Renal cortical epithelial cell (primary cell): ENCODE measurements around the gene COL20A1. TPM values are rescaled to one million over a fixed set of nuclear protein-coding genes. Genes with fewer than 3 reads are reported as not detected.

Experiments used
- DNase-seq: peaks from one replicate; pipeline ENCODE4 v3.0.0-alpha.2; 2011; ENCODE audit warnings: low read depth
- total RNA-seq: library from RNA; depleted of rRNA; stranded (reverse); fragments of >200 nt; gene quantifications from 2 replicates; pipeline ENCODE4 v1.2.3, GENCODE V29; 2014

The COL20A1 gene
- total RNA-seq, 1 donor from 2014 or later: not detected

DNA sequence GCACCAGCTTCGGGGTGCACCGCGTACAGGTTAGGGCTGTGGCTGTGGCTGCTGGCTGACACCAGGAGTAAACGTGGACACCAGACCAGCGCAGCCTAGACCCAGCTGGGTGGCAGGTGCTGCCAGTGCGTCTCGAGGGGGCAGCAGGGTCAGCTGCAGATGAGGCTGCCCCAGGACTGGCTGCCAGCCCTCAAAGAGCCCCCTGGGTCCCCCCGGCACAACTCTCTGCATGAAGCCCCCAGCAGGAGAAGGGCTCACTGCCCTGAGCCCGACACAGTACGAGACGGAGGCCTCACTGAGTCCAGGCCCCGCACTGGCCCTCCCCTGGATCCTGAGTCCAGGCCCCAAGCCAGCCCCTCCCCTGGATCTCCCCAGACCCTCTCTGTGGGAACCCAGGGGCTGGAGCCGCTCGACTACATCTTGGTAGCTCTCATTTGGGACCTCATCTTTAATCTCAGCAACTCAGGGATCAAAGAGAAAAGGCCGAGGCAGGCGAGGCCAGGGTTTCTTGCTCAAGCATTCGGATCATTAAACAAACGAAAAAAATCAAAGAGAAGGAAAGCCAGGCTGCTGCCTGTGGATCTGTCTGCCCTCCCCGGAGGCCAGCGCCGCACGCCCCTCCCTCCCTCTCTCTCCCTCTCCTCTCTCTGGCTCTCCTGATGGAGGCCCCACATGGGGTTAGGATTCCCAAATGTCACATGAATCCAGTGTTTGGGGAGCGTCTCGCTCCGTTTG, 31.8 kb upstream of the COL20A1 start:
- DNase-seq: no peak

GRCh38 chr20:63261795-63262528, 31.0 kb upstream of the COL20A1 start:
- DNase-seq: no peak

DNA sequence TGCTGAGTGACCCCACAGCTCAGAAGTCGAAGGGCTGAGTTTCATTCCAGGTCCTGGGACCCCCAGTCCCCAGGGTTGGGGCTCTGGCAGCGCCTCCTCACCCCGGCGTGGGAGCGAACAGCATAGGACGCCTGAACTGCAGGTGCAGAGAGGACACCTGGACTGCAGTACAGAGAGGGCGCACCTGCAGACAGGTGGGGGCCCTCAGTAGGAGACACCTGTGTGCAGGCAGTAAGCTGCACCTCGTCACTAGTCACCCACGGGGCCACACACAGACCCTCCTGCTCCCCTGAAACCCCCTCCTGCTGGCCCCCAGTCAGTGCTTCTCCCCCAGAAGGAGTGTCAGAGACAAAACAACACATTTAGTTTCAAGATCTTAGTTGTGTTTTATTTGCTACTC, 30.1 kb upstream of the COL20A1 start:
- no peak for DNase-seq

DNA sequence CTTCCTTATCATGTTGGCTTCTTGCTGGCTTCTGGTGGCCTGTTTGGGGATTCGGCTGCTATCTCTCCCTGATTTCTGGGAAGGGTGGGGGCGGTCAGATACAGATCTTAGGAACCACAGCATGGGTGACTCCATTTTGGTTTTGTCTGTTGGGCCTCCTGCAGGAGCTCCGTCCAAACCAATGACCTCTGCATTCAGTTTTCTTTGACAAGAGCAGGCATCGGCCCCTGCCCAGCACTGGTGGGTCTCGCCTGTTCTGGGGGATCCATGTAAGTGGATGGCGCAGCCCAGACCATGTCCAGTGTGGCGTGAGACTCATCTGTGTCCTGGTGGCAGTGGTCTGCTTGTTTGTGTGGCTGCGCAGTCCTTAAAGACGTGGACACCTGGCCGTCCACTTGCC, 29.0 kb upstream of the COL20A1 start:
- DNase-seq: no peak

DNA sequence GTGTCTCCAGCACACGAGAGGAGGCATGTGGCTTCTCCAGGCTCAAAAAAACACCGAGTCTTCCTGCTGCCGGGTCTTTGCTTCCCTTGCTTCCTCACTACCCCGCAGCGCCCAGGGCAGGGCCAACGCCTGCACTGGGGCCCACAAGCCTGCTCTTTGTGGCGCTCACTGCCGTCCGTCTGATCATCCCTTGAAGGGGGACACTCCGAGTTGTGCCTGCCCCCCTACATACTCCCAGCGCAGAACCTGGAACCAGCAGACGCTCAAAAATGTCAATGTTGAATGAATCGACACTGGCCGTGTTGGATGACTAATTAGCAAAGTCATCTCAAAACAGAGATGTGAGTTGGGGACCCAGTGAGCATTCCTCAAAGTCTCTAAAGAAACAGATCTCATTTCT, 28.5 kb upstream of the COL20A1 start:
- DNase-seq: peak; percentile 14

- no peak for DNase-seq
These were observed 27.0 kb upstream of the COL20A1 start for GRCh38 chr20:63265891-63266515.

DNA sequence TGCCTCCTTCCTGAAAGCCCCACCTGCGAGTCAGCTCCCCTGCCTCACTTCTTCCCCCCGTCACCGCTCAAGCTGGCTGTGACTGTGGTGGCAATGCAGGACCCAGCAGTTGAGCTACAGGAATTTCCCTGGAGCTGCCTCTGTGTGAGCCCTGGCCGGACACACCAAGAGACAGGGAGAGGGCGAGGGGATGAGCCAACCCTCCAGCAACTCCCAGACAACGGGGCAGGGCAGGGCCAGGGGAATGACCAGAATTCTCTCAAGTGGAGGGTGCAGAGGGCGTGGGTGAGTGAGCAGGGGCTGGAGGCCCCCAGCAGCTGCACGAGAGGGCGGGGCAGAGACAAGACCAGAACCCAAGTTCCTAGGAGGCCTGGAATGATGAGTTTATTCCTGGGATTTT, 25.3 kb upstream of the COL20A1 start:
- DNase-seq: no peak

DNA sequence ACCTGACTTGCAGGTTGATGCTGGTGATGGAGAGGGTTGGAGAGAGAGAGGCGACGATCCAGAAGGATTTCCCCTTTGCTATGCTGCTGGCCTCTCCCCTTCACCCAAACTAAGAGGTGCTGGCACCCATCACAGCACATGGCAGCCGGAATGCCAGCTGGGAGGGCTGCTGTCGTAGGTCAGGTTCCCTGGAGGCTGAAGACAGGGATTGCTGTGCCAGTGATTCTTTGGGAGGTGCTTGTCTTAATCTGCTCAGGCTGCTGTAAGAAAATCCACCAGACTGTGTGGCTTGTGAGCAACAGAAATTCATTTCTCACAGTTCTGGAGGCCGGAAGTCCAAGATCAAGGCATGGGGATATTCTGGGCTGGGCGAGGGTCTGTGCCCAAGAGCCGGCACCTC, 24.7 kb upstream of the COL20A1 start:
- no peak for DNase-seq

DNA sequence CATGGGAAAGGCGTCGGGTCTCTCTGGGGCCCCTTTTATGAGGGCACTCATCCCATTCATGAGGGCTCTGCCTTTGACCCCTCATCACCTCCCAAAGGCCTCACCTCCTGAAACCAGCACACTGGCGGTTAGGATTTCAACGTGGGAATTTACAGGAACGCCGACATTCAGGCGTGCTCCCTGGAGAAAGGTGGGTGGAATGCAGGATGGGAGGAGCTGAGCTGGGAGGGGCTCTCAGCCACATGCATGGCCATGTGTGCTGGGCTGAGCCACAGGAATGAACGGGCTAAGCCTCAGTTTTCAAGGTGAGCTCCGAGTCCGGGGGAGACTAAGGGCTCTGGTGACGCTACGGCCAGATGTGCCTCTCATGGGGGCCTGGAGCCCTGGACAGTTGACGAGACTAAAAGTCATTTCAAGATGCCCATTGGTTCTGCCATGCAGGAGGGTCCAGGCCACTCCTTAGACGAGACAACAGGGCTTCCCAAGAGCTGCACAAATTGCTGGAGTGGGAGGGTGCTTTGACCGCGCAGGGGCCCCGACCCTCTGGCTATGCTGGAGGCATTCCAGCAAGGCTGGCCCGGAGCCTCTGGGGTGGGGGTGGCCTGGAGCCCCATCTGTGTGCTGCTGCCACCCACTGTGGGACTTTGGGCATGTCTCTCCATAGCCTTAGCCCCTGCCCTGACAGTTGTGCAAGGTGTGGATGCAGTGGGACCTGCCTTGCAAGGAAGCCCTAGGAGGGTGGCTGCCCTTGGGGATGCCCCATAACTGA, 24.1 kb upstream of the COL20A1 start:
- DNase-seq: peak; percentile 54

DNA sequence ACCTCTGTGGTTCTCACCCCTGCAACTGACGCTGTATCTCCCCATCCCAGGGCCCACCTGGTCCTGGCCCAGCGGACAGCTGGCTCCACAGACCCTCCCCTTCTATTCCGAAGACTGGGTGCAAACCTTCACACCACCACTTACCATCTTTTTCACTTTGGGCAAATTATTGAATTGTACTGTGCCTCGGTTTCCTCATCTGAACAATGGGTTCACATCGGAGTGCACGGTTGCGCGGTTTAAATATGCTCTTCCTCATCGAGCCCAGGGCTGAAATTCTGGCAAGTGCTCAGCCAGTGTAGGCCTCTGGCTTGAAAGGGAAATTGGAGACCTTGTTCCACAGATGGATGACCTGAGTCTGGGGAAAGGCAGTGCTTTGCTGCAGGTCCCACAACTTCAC, 23.3 kb upstream of the COL20A1 start:
- no peak for DNase-seq

GRCh38 chr20:63270606-63271325, 22.2 kb upstream of the COL20A1 start:
- no peak for DNase-seq

DNA sequence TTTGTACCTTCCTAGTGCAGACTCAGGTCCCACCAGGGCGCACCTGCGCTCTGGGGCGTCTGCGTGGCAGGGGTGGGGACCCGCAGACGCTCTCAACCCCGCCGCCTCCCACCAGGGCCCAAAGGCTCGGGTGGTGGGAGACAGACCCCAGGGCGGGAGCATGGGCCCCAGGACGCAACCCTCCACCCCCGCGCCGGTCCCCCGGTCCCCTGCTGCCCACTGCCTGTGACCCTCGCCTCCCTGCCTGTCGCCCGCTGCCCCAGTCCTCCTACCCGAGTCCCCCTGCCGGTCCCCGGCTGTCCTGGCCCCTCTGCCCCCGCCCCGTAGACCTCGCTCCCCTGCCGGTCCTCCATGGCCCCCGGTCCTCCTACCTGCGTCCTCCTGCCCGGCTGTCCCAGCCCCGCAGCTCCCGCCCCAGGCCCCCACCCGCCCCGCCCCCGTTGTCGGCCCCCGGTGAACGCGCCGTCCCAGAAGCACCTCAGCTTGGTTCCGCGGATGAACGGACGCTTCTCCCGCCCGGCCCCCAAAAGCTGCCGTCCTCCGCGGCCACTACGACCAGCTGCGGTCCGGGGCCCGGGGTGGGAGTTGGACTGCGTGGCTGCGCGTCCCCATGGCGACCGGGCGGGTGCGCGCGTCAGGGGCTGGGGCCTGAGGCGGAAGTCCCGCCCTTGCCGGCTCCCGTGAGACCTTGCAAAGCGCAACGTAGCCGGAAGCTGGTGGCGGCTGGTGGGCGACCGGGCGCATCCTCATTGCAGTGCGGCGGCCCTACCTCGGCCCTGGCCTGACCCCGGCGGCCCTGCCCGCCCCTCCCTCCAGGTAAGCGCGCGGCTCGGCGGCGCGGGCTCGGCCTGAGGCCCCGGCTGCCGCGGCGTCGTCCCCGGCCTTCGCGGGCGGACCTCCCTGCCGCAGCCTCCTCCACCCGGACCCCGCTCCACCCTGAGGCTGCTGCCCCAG, 20.6 kb upstream of the COL20A1 start, which contains the start of gene ARFGAP1:
ARFGAP1 (plus strand) TSS at position 709 of the 954 bp plus-strand sequence. CDS start 2,768 bp downstream, outside the sequence.
- DNase-seq: peak; percentile 69

GRCh38 chr20:63273059-63273579, 19.9 kb upstream of the COL20A1 start:
- DNase-seq: no peak

DNA sequence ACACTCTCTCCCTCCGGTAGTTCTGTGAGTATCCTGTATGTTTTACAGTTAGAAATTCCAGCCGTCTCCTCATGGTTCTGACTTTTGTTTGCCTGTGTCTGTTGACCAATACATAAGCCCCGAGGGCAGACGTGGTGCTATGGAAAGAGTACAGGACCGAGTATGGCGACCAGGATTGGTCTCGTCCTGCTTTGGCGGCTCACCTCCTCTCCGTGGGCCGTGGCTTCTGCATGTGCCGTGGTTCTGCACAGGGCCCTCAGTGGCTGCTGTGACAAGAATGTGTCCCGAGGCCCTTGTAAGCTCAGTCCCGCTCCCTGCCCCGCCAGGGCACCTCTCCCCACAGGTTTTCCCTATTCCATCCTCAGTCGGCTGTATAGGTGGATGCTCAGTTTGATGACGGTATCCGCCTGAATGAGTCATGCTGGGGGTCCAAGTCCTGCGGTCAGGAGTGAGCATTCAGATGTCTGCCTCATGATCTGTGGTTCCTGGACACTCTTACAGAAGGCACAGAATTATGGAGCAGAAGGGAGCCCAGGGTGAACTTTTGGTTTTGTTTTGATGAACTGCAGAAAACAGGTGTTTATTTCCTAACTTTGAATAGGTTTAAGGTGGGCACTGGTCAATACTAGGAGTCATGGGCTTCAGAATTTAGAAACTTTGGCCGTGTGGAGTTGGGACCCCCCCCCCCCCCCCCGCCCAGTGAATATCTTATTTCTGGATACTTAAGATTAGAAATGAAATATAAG, 19.2 kb upstream of the COL20A1 start:
- DNase-seq: peak; percentile 79

DNA sequence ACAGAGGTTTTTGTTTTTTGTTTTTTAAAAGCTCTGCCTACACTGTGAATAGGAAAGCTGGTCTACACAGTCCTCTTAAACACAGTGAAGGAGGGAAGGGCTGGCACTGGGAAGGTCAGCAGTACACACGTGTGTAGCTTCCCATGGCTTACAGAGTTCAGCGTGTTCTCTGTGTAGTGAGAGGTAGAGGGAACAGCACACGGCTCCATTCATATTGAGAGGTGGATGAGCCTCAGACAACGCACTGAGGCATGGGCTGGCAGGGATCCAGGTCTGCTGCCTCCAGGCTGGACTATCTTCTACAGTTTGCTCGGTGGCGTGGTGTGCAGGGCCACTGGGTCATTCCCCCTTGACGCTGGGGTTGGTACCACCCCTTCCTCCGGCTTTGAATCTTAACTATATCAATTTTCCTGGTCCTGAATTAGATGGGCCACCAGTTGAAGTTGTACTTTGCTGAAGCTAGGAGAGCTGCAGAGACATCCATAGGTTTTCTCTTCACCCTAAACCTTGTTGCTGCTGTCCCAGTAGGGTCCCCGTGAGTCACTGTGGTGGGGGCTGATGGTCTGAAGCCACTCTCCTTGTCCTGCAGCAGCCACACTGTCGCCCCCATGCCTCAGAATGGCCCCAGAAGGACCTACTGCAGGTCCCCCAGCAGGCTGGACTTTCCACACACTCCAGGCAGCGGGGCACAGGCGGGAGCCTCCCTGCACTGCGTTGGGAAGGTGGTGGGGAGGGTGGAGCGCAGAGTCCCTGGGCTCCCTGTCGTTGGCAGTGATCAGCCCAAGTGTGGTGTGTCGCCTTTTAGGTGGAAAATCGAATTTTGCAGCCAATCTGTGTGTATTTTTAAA, 18.4 kb upstream of the COL20A1 start:
- peak; percentile 6 for DNase-seq

DNA sequence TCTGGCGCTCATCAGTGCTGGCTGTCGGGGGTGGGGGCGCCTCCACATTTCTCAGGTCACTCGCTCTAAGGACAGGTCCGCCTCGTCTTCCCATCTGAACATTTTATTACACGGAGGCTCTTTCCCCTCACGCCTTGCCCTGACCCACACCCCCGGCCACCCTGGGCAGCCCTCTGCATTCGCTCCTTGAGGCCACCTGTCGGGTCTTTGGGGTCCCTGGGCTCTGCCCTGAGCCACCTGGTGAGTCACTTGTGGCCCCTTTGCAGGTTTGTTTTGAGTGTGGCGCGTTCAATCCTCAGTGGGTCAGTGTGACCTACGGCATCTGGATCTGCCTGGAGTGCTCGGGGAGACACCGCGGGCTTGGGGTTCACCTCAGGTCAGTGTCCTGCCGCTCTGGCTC, 17.2 kb upstream of the COL20A1 start:
- no peak for DNase-seq

DNA sequence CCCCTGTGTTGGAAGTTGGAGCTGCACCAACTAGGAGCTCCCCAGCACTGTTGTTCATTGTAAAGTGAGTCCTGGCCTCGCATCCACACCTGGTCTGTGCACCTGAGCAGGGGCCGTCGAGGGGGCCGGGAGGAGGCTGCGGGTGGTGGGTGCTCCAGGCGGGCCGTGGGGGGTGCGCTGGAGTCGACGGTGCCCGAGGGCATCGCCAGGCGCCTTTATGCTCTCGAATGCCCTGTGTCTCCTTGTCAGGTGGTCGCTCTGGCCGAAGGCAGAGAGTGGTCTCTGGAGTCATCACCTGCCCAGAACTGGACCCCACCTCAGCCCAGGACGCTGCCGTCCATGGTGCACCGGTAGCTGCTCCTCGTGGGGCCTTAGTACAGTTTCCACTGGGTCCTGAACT, 16.0 kb upstream of the COL20A1 start:
- no peak for DNase-seq
